ENCODE data around the gene KCNH8. TPM values are rescaled to one million over a fixed set of nuclear protein-coding genes. Genes with fewer than 3 reads are reported as not detected.

The KCNH8 gene
- total and polyA plus RNA-seq, 2 of the 4 experiments (the other 2 are of a cell fraction), result not detected

DNA sequence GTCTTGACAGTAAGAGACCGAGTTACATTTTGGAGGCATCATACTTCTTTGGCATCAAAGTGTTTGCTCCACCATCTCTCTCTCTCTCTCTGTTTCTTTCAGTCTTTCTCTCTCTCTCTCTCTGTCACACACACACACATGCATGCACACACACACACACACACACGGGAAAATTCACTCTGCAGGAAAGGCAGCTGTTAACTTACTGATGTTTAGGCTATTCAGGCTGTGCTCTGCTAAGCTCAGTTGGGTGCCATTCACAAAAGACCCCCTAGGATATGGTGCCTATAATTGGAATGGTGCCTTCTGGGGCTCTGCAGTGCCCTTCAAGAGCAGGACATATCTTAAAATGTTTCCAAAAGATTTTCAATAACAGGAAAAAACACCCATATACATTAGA is 78.2 kb downstream of the KCNH8 start:
- Histone ChIP-seq H2BK120ac (ENCODE audit: low read depth, low read length) (no peak overlapping the region), H4K91ac (ENCODE audit: insufficient read depth, low read depth, low read length) (no peak overlapping the region), H4K5ac (ENCODE audit: low read depth, low read length) (no peak overlapping the region), H3K27ac (ENCODE audit: insufficient read depth, low read length) (no peak overlapping the region), H3K23ac (ENCODE audit: low read depth, low read length) (no peak overlapping the region), H2AK5ac (ENCODE audit: low read depth, low read length) (no peak overlapping the region), H2BK15ac (ENCODE audit: low read depth, low read length) (no peak overlapping the region), H2AFZ (replicated peaks; ENCODE audit: low read length, poor library complexity) (no peak overlapping the region), H2AK9ac (replicated peaks; ENCODE audit: low read depth, low read length, poor library complexity) (no peak overlapping the region), H3K27me3 (ENCODE audit: control insufficient read depth, insufficient read depth, low read length) (no peaks in the 10 kb centered on the region), H3K9me1 (ENCODE audit: insufficient read depth, low read length) (no peaks in the 10 kb centered on the region), H3K4me2 (ENCODE audit: low read depth, low read length) (no peak overlapping the region), H3K56ac (ENCODE audit: extremely low read depth, insufficient read depth, low read length) (no peak overlapping the region), H2BK20ac (ENCODE audit: low read depth, low read length) (no peak overlapping the region), H3K36me3 (ENCODE audit: control insufficient read depth, insufficient read depth, low read length) (no peaks in the 10 kb centered on the region), H3K14ac (replicated peaks; ENCODE audit: low read depth, low read length) (no peak overlapping the region), H3K4ac (ENCODE audit: low read depth, low read length) (no peak overlapping the region), H3K9ac (ENCODE audit: low read depth, low read length) (no peak overlapping the region), H3K18ac (ENCODE audit: low read depth, low read length) (no peak overlapping the region), H3K4me3 (ENCODE audit: insufficient read depth, low read depth, low read length) (no peak overlapping the region), H3K4me1 (ENCODE audit: control insufficient read depth, insufficient read depth, low read length) (no peaks in the 10 kb centered on the region), H3K9me3 (ENCODE audit: control insufficient read depth, insufficient read depth, low read length) (0 out of 2 replicates have a peak, but pooled peaks cover 2% of the 10 kb centered on the region), H3K79me1 (ENCODE audit: low read depth in 1 of 2, low read length in 2 of 2) (no peaks in the 10 kb centered on the region), H4K20me1 (ENCODE audit: insufficient read depth, low read length) (no peaks in the 10 kb centered on the region), H4K8ac (ENCODE audit: low read depth in 2 of 2, low read length in 2 of 2) (no peak overlapping the region), H2BK5ac (ENCODE audit: low read depth, low read length, poor library complexity, severe bottlenecking) (no peak overlapping the region)
- in situ Hi-C loops (cut with MboI; ENCODE audit: low sequenced_read_pairs), result no loop called here
- TF ChIP-seq, protein P1, sequence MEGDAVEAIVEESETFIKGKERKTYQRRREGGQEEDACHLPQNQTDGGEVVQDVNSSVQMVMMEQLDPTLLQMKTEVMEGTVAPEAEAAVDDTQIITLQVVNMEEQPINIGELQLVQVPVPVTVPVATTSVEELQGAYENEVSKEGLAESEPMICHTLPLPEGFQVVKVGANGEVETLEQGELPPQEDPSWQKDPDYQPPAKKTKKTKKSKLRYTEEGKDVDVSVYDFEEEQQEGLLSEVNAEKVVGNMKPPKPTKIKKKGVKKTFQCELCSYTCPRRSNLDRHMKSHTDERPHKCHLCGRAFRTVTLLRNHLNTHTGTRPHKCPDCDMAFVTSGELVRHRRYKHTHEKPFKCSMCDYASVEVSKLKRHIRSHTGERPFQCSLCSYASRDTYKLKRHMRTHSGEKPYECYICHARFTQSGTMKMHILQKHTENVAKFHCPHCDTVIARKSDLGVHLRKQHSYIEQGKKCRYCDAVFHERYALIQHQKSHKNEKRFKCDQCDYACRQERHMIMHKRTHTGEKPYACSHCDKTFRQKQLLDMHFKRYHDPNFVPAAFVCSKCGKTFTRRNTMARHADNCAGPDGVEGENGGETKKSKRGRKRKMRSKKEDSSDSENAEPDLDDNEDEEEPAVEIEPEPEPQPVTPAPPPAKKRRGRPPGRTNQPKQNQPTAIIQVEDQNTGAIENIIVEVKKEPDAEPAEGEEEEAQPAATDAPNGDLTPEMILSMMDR (conservative IDR thresholded peaks at IDR 0.05; ENCODE audit: low read depth, low read length), result no peak
- TF ChIP-seq NFE2L2 (IDR thresholded peaks at IDR 0.05; ENCODE audit: low read depth, low read length), result no peak
- no peak for TF ChIP-seq RCOR1 (IDR thresholded peaks at IDR 0.05; ENCODE audit: insufficient replicate concordance, low read length)
- no peak for TF ChIP-seq SMC3 (IDR thresholded peaks at IDR 0.05; ENCODE audit: low read depth, low read length)
- no peak for TF ChIP-seq POLR2A (IDR thresholded peaks at IDR 0.05; ENCODE audit: low read depth, low read length)
- TF ChIP-seq RAD21 (IDR thresholded peaks at IDR 0.05; ENCODE audit: low read length), result no peak
- no peak for TF ChIP-seq MAFK (IDR thresholded peaks at IDR 0.05; ENCODE audit: low read depth, low read length)
- no peak for TF ChIP-seq FOS (IDR thresholded peaks at IDR 0.05; ENCODE audit: low read depth, low read length)
- TF ChIP-seq MAZ (IDR thresholded peaks at IDR 0.05; ENCODE audit: borderline replicate concordance, low read depth, low read length), result no peak
- TF ChIP-seq RFX5 (IDR thresholded peaks at IDR 0.05; ENCODE audit: low read depth, low read length), result no peak
- TF ChIP-seq, protein P2, sequence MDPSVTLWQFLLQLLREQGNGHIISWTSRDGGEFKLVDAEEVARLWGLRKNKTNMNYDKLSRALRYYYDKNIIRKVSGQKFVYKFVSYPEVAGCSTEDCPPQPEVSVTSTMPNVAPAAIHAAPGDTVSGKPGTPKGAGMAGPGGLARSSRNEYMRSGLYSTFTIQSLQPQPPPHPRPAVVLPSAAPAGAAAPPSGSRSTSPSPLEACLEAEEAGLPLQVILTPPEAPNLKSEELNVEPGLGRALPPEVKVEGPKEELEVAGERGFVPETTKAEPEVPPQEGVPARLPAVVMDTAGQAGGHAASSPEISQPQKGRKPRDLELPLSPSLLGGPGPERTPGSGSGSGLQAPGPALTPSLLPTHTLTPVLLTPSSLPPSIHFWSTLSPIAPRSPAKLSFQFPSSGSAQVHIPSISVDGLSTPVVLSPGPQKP (IDR thresholded peaks at IDR 0.05; ENCODE audit: borderline replicate concordance, low read depth, low read length), result no peak
- TF ChIP-seq, protein P3, sequence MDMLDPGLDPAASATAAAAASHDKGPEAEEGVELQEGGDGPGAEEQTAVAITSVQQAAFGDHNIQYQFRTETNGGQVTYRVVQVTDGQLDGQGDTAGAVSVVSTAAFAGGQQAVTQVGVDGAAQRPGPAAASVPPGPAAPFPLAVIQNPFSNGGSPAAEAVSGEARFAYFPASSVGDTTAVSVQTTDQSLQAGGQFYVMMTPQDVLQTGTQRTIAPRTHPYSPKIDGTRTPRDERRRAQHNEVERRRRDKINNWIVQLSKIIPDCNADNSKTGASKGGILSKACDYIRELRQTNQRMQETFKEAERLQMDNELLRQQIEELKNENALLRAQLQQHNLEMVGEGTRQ (IDR thresholded peaks at IDR 0.05; ENCODE audit: low read depth, low read length), result no peak
- TF ChIP-seq MXI1 (IDR thresholded peaks at IDR 0.05; ENCODE audit: borderline replicate concordance, low read depth, low read length), result no peak
- TF ChIP-seq BHLHE40 (IDR thresholded peaks at IDR 0.05; ENCODE audit: low read depth, low read length), result no peak
- no peak for TF ChIP-seq CHD1 (IDR thresholded peaks at IDR 0.05; ENCODE audit: low read depth, low read length)
- no peak for TF ChIP-seq CEBPB (IDR thresholded peaks at IDR 0.05; ENCODE audit: low read depth, low read length)
- dilution Hi-C loops (cut with HindIII; ENCODE audit: low sequenced_read_pairs, unreplicated experiment), result no loop called here
- ATAC-seq (ENCODE audit: low read depth) (no peak), DNase-seq (no peak)
- intact Hi-C loops (cut with micrococcal nuclease), result no loop called here
- WGBS, 2 experiments (ENCODE audit: extremely low coverage in 2 of 2, insufficient read length in 1 of 2), result no CpG with 5 or more reads among the region's 2 CpGs
- no TSS peak for BruUV-seq (replicated peaks)
- CTCF ChIA-PET, result no interaction called here
- POLR2A ChIA-PET (ENCODE audit: unreplicated experiment), result no interaction called here
